Lower leg skin (tissue), 4 donors: ENCODE data around the gene AFDN. TPM values are rescaled to one million over a fixed set of nuclear protein-coding genes. Genes with fewer than 3 reads are reported as not detected.

Source experiments
- DNase-seq, 2 donors: peaks; one replicate each; pipeline ENCODE4 v3.0.0-alpha.2; 2019; ENCODE audit warnings: low spot score in 2 of 2
- H3K4me3 ChIP-seq: fragments of 200-600 bp; sonication (generic); 2 replicates; pipeline ENCODE4 v1.5.1; 2017; ENCODE audit warnings: mild to moderate bottlenecking, low read depth; ENCODE audit not compliant: poor library complexity, severe bottlenecking
- CTCF ChIP-seq, 3 donors: fragments of 450-650 bp; IDR thresholded peaks; one replicate each; pipeline ENCODE4 v1.5.1; 2016; ENCODE audit warnings: antibody characterized with exemption in 3 of 3, mild to moderate bottlenecking in 3 of 3, moderate library complexity in 2 of 3
- POLR2A ChIP-seq, 2 donors: fragments of 450-650 bp; IDR thresholded peaks; one replicate each; pipeline ENCODE4 v1.6.1; 2016 to 2017; ENCODE audit warnings: antibody characterized with exemption in 2 of 2, mild to moderate bottlenecking in 1 of 2, moderate library complexity in 1 of 2
- WGBS, 2 donors: methylation state at CpG; one replicate each; pipeline ENCODE4 v1.1.5; 2018; 5-methylcytosine and 5-hydroxymethylcytosine counted together
- intact Hi-C: fragments of 100-400 bp; cut with DNase I; formaldehyde crosslinking; loops from one replicate; pipeline ENCODE4 v1.15.0; 2023; ENCODE audit warnings: low total_unique reads
- total RNA-seq, 4 donors: library from RNA; depleted of rRNA; stranded (reverse); fragments of >200 nt; gene quantifications; one replicate each; pipeline ENCODE4 v1.1.0, GENCODE V29; 2016

Gene AFDN
- total RNA-seq, 4 donors from 2014 or later: 137 to 213 (median 168) TPM

- 94 to 98% methylated on average over 4 of the region's 4 CpGs for WGBS, 2 donors
- intact Hi-C loops: no loop called here
- DNase-seq: no peak
- H3K4me3 ChIP-seq: no peak overlapping the region
- TF ChIP-seq CTCF (IDR thresholded peaks at IDR 0.05): no peak
- no peak for TF ChIP-seq POLR2A (IDR thresholded peaks at IDR 0.05)
Measured at GRCh38 chr6:167863897-167864296, 37.2 kb downstream of the AFDN start.

DNA sequence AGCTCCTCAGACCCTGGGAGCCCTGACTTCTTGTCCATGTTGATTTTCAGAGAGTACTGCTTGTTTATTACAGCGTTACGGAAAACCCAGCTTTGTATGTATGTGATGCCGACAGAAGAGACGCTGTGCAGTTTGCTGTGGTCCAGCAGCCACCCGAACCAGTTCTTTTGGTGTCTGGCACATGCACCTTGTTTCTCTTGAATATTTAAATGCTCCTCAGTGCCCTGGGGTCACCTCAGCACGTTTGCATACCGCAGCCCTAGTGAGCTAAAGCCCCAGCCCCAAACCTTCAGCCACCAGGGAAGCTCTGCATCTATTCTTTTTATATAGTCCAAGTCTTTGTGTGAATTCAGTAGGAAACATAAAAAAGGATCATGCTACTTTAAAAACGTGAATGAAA is 39.9 kb downstream of the AFDN start:
- 74 to 80% methylated on average over 8 of the region's 8 CpGs for WGBS, 2 donors
- H3K4me3 ChIP-seq: no peak overlapping the region
- no peak for TF ChIP-seq CTCF (IDR thresholded peaks at IDR 0.05)
- no peak for TF ChIP-seq POLR2A (IDR thresholded peaks at IDR 0.05)
- no peak for DNase-seq
- intact Hi-C loops: no loop called here

DNA sequence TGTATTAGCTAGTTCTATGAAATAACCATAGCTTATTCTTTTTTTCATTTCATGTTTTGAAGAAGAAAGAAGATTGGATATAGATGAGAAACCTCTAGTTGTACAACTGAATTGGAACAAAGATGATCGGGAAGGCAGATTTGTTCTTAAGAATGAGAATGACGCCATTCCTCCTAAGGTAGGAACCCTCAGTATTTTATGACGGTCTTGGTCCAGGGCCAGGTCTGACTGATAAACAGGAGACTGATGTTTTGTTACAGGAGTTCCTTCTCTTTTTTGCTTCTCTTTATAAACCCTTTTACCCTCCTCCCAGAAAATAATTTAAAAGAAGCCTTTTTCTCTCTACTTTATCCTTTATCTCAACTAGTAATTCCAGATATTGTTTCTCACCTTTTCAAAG is 43.6 kb downstream of the AFDN start:
- no peak for DNase-seq
- intact Hi-C loops: no loop called here
- TF ChIP-seq CTCF (IDR thresholded peaks at IDR 0.05) (no peak), POLR2A (IDR thresholded peaks at IDR 0.05) (no peak)
- H3K4me3 ChIP-seq: no peak overlapping the region
- 92 to 94% methylated on average over 3 of the region's 3 CpGs for WGBS, 2 donors

DNA sequence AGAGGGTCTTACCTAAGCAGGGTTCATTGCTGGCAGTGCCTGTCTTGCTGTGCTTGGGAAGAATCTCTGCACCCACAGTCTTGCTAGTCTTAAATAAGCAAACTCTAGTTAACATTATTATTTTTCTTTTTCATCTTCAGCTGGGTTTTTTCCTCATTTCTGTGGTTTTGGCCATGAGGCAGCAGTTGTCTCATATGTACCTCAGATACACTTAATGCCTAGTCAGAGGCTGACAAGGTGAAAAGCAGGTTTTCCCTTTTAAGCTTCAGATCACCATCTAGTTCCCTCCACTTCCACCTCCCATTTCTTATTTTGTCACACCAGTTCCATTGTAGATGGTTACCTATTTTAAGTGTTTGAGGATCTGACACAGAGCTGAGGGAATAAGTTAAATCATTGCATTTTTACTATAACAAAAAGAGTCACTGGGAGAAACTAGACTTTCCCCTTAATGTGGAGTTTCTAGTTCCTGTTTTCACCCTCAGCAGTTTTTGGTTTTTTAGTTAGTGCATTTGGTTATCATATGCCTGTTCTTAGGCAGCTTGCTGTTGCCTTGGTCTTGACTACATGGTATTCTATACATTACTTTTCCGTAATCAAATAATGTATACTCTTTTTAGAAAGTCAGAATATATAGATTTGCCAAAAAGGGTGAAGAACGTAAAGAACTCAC is 46.0 kb downstream of the AFDN start:
- 91 to 97% methylated on average over 2 of the region's 2 CpGs for WGBS, 2 donors
- intact Hi-C loops: no loop called here
- DNase-seq: no peak
- TF ChIP-seq POLR2A (IDR thresholded peaks at IDR 0.05) (no peak), CTCF (IDR thresholded peaks at IDR 0.05) (no peak)
- H3K4me3 ChIP-seq: no peak overlapping the region

DNA sequence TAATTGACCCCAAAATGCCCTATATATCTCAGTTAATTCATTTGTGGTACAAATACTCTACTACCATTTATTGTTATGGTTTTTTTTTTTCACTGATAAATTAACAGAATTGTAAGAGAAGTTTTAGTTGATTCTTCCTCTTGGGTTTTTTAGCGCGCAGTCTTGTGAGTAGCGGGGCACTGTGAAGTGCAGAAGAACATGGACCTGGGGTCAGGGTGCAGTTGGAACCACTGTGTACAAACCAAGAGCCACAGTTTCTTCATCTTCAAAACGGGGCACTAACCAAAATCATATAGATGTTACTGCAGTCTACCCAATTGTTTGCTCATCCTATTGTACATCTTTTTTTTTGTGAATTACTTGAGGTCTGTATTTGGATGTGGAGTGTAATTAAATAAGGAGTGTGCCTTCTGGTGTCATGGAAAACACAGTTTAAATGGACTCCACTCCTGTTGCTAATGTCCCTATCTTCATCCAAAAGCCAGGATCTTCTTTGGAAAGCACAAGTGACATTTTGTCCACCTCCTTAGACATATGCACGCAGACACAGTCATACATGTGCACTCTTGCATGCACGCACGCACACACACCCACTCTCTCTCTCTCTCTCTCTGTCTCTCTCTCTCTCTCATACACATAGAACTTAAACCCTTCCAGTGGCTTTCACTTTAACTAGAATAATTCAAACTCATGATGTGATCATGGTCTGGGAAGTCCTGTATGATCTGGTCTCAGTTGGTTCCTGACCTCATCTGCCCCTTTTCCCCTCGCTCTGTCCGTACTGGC is 51.5 kb downstream of the AFDN start:
- 96% methylated on average over 9 of the region's 9 CpGs for WGBS, 2 donors
- no peak for DNase-seq
- no peak overlapping the region for H3K4me3 ChIP-seq
- intact Hi-C loops: no loop called here
- TF ChIP-seq CTCF (IDR thresholded peaks at IDR 0.05) (no peak), POLR2A (IDR thresholded peaks at IDR 0.05) (no peak)
